Nephron progenitor cell (in vitro differentiated cells): ENCODE data around the gene KLK2.

Source experiments
- DNase-seq: peaks from one replicate; pipeline ENCODE4 v3.0.0; 2021
- H3K27ac Mint-ChIP-seq: 2 replicates; pipeline ENCODE4 v1.8.0; 2021; ENCODE audit warnings: mild to moderate bottlenecking, moderate library complexity, mixed read lengths
- H3K27me3 Mint-ChIP-seq: 2 replicates; pipeline ENCODE4 v1.8.0; 2021; ENCODE audit warnings: mild to moderate bottlenecking, low read depth, mixed read lengths; ENCODE audit not compliant: poor library complexity
- H3K36me3 Mint-ChIP-seq: 2 replicates; pipeline ENCODE4 v1.8.0; 2021; ENCODE audit warnings: low read depth, mixed read lengths
- H3K4me1 Mint-ChIP-seq: 2 replicates; pipeline ENCODE4 v1.8.0; 2021; ENCODE audit warnings: mixed read lengths
- H3K4me3 Mint-ChIP-seq: 2 replicates; pipeline ENCODE4 v1.8.0; 2021; ENCODE audit warnings: mild to moderate bottlenecking, moderate library complexity, mixed read lengths
- H3K9me3 Mint-ChIP-seq: 2 replicates; pipeline ENCODE4 v1.8.0; 2021; ENCODE audit warnings: mild to moderate bottlenecking, moderate library complexity, mixed read lengths
- TF ChIP-seq, protein P1 (sequence below): fragments of 200-600 bp; sonication (generic); IDR thresholded peaks from 2 replicates; pipeline ENCODE4 v1.5.0; 2021; ENCODE audit warnings: antibody characterized with exemption

The KLK2 gene

DNA sequence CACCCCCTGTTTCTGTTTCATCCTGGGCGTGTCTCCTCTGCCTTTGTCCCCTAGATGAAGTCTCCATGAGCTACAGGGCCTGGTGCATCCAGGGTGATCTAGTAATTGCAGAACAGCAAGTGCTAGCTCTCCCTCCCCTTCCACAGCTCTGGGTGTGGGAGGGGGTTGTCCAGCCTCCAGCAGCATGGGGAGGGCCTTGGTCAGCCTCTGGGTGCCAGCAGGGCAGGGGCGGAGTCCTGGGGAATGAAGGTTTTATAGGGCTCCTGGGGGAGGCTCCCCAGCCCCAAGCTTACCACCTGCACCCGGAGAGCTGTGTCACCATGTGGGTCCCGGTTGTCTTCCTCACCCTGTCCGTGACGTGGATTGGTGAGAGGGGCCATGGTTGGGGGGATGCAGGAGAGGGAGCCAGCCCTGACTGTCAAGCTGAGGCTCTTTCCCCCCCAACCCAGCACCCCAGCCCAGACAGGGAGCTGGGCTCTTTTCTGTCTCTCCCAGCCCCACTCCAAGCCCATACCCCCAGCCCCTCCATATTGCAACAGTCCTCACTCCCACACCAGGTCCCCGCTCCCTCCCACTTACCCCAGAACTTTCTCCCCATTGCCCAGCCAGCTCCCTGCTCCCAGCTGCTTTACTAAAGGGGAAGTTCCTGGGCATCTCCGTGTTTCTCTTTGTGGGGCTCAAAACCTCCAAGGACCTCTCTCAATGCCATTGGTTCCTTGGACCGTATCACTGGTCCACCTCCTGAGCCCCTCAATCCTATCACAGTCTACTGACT, 18.4 kb upstream of the KLK2 start, which contains the start of gene KLK3:
KLK3 (plus strand) TSS at position 280 of the 775 bp plus-strand sequence; CDS start at position 321, 41 bp downstream.
- Mint-ChIP-seq H3K4me3 (no peak within 1 kb of the TSS), H3K4me1 (peaks cover 6% of the 10 kb centered on the region), H3K36me3 (no peaks in the 10 kb centered on the region), H3K27me3 (peaks cover 82% of the 10 kb centered on the region), H3K9me3 (no peaks in the 10 kb centered on the region), H3K27ac (no peak within 1 kb of the TSS)
- TF ChIP-seq, protein P1, sequence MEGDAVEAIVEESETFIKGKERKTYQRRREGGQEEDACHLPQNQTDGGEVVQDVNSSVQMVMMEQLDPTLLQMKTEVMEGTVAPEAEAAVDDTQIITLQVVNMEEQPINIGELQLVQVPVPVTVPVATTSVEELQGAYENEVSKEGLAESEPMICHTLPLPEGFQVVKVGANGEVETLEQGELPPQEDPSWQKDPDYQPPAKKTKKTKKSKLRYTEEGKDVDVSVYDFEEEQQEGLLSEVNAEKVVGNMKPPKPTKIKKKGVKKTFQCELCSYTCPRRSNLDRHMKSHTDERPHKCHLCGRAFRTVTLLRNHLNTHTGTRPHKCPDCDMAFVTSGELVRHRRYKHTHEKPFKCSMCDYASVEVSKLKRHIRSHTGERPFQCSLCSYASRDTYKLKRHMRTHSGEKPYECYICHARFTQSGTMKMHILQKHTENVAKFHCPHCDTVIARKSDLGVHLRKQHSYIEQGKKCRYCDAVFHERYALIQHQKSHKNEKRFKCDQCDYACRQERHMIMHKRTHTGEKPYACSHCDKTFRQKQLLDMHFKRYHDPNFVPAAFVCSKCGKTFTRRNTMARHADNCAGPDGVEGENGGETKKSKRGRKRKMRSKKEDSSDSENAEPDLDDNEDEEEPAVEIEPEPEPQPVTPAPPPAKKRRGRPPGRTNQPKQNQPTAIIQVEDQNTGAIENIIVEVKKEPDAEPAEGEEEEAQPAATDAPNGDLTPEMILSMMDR: no peak
- DNase-seq: no peak

DNA sequence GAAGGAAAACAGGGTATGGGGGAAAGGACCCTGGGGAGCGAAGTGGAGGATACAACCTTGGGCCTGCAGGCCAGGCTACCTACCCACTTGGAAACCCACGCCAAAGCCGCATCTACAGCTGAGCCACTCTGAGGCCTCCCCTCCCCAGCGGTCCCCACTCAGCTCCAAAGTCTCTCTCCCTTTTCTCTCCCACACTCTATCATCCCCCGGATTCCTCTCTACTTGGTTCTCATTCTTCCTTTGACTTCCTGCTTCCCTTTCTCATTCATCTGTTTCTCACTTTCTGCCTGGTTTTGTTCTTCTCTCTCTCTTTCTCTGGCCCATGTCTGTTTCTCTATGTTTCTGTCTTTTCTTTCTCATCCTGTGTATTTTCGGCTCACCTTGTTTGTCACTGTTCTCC, 15.9 kb upstream of the KLK2 start:
- Mint-ChIP-seq H3K36me3 (no peaks in the 10 kb centered on the region), H3K9me3 (no peaks in the 10 kb centered on the region), H3K27me3 (peaks cover 85% of the 10 kb centered on the region), H3K27ac (peak overlapping the region; percentile 3), H3K4me1 (peaks cover 6% of the 10 kb centered on the region), H3K4me3 (no peak overlapping the region)
- TF ChIP-seq, protein P1: no peak
- DNase-seq: no peak

DNA sequence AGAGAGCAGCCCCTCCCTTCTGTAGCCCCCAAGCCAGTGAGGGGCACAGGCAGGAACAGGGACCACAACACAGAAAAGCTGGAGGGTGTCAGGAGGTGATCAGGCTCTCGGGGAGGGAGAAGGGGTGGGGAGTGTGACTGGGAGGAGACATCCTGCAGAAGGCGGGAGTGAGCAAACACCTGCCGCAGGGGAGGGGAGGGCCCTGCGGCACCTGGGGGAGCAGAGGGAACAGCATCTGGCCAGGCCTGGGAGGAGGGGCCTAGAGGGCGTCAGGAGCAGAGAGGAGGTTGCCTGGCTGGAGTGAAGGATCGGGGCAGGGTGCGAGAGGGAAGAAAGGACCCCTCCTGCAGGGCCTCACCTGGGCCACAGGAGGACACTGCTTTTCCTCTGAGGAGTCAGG, 14.4 kb upstream of the KLK2 start:
- H3K9me3 Mint-ChIP-seq: no peaks in the 10 kb centered on the region
- no peak for DNase-seq
- peak overlapping the region; percentile 53 for H3K27ac Mint-ChIP-seq
- no peaks in the 10 kb centered on the region for H3K36me3 Mint-ChIP-seq
- H3K4me1 Mint-ChIP-seq: peaks cover 6% of the 10 kb centered on the region
- TF ChIP-seq, protein P1: no peak
- H3K27me3 Mint-ChIP-seq: peaks cover 89% of the 10 kb centered on the region
- H3K4me3 Mint-ChIP-seq: no peak overlapping the region

DNA sequence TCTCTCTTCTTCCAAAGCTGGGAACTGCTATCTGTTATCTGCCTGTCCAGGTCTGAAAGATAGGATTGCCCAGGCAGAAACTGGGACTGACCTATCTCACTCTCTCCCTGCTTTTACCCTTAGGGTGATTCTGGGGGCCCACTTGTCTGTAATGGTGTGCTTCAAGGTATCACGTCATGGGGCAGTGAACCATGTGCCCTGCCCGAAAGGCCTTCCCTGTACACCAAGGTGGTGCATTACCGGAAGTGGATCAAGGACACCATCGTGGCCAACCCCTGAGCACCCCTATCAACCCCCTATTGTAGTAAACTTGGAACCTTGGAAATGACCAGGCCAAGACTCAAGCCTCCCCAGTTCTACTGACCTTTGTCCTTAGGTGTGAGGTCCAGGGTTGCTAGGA, 13.4 kb upstream of the KLK2 start:
- H3K36me3 Mint-ChIP-seq: no peaks in the 10 kb centered on the region
- no peaks in the 10 kb centered on the region for H3K9me3 Mint-ChIP-seq
- peaks cover 6% of the 10 kb centered on the region for H3K4me1 Mint-ChIP-seq
- no peak for DNase-seq
- H3K4me3 Mint-ChIP-seq: no peak overlapping the region
- H3K27me3 Mint-ChIP-seq: peaks cover 87% of the 10 kb centered on the region
- TF ChIP-seq, protein P1: no peak
- no peak overlapping the region for H3K27ac Mint-ChIP-seq

DNA sequence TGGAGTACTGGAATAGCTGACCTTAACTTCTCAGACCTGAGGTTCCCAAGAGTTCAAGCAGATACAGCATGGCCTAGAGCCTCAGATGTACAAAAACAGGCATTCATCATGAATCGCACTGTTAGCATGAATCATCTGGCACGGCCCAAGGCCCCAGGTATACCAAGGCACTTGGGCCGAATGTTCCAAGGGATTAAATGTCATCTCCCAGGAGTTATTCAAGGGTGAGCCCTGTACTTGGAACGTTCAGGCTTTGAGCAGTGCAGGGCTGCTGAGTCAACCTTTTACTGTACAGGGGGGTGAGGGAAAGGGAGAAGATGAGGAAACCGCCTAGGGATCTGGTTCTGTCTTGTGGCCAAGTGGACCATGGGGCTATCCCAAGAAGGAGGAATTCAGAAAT, 12.2 kb upstream of the KLK2 start:
- no peak for DNase-seq
- no peak overlapping the region for H3K27ac Mint-ChIP-seq
- peaks cover 6% of the 10 kb centered on the region for H3K4me1 Mint-ChIP-seq
- H3K4me3 Mint-ChIP-seq: no peak overlapping the region
- H3K36me3 Mint-ChIP-seq: no peaks in the 10 kb centered on the region
- TF ChIP-seq, protein P1: no peak
- H3K27me3 Mint-ChIP-seq: peaks cover 84% of the 10 kb centered on the region
- no peaks in the 10 kb centered on the region for H3K9me3 Mint-ChIP-seq
